Epithelial cell of proximal tubule (primary cell): Measurements from ENCODE around the gene BTK. TPM values are rescaled to one million over a fixed set of nuclear protein-coding genes. Genes with fewer than 3 reads are reported as not detected.

Experiments
- DNase-seq: peaks from one replicate; pipeline ENCODE4 v3.0.0-alpha.2; 2011; ENCODE audit warnings: low read depth
- H3K4me3 ChIP-seq: 2 replicates; pipeline ENCODE4 v1.5.1; 2011; ENCODE audit warnings: low read depth, mild to moderate bottlenecking, low read length
- CTCF ChIP-seq: conservative IDR thresholded peaks from 2 replicates; pipeline ENCODE4 v1.5.1; 2012; ENCODE audit warnings: low read depth, mild to moderate bottlenecking, low read length
- total RNA-seq: library from RNA; depleted of rRNA; stranded (reverse); fragments of >200 nt; gene quantifications from 2 replicates; pipeline ENCODE4 v1.2.3, GENCODE V29; 2015

The BTK gene
- total RNA-seq, 1 donor from 2014 or later: not detected

GRCh38 chrX:101407748-101408531 lies 21.9 kb upstream of the BTK start, which contains the start of the genes GLA and HNRNPH2:
Gene GLA, minus strand, starts transcription at chrX:101407925. Its CDS starts 22 bp downstream, at chrX:101407903.
Gene HNRNPH2, plus strand, starts transcription at chrX:101408222. Its CDS starts 3,767 bp downstream, at chrX:101411989.
- peak; percentile 5 for TF ChIP-seq CTCF
- peak within 1 kb of the TSS; percentile 77 for H3K4me3 ChIP-seq
- DNase-seq: peak; percentile 95

- TF ChIP-seq CTCF: no peak
- DNase-seq: no peak
- H3K4me3 ChIP-seq: peak overlapping the region; percentile 77
Observed at GRCh38 chrX:101407167-101407747, 21.3 kb upstream of the BTK start.

GRCh38 chrX:101399825-101400224 lies 13.8 kb upstream of the BTK start:
- no peak overlapping the region for H3K4me3 ChIP-seq
- no peak for TF ChIP-seq CTCF
- no peak for DNase-seq

- DNase-seq: no peak
- no peak overlapping the region for H3K4me3 ChIP-seq
- no peak for TF ChIP-seq CTCF
Observed at GRCh38 chrX:101398694-101399093, 12.7 kb upstream of the BTK start.

- no peak for DNase-seq
- H3K4me3 ChIP-seq: no peak overlapping the region
- no peak for TF ChIP-seq CTCF
Observed at GRCh38 chrX:101397779-101398178, 11.8 kb upstream of the BTK start.

GRCh38 chrX:101395789-101396188 lies 9.8 kb upstream of the BTK start:
- no peak overlapping the region for H3K4me3 ChIP-seq
- no peak for TF ChIP-seq CTCF
- no peak for DNase-seq
